Sigmoid colon (tissue), 4 donors: ENCODE measurements around the gene TUFM.

ENCODE experiments used
- EP300 ChIP-seq, 4 donors: sonication (generic); formaldehyde crosslinking; IDR thresholded peaks; one replicate each; pipeline ENCODE4 v1.6.1; 2017; ENCODE audit warnings: antibody characterized with exemption in 4 of 4
- POLR2A ChIP-seq, 2 donors: fragments of 450-650 bp; IDR thresholded peaks; one replicate each; pipeline ENCODE4 v1.6.1; 2016; ENCODE audit warnings: antibody characterized with exemption in 2 of 2, mild to moderate bottlenecking in 2 of 2, moderate library complexity in 2 of 2
- POLR2AphosphoS5 ChIP-seq, 4 donors: sonication (generic); formaldehyde crosslinking; IDR thresholded peaks; one replicate each; pipeline ENCODE4 v1.6.1; 2017; ENCODE audit warnings: antibody characterized with exemption in 4 of 4
- TF ChIP-seq, protein P1 (sequence below), 4 experiments: fragments of 450-650 bp in 3 of 4; fragments of 200-600 bp in 1 of 4; IDR thresholded peaks; one replicate each; pipeline ENCODE4 v1.5.1; 2016 to 2019; ENCODE audit warnings: antibody characterized with exemption in 4 of 4, mild to moderate bottlenecking in 3 of 4, moderate library complexity in 2 of 4

DNA sequence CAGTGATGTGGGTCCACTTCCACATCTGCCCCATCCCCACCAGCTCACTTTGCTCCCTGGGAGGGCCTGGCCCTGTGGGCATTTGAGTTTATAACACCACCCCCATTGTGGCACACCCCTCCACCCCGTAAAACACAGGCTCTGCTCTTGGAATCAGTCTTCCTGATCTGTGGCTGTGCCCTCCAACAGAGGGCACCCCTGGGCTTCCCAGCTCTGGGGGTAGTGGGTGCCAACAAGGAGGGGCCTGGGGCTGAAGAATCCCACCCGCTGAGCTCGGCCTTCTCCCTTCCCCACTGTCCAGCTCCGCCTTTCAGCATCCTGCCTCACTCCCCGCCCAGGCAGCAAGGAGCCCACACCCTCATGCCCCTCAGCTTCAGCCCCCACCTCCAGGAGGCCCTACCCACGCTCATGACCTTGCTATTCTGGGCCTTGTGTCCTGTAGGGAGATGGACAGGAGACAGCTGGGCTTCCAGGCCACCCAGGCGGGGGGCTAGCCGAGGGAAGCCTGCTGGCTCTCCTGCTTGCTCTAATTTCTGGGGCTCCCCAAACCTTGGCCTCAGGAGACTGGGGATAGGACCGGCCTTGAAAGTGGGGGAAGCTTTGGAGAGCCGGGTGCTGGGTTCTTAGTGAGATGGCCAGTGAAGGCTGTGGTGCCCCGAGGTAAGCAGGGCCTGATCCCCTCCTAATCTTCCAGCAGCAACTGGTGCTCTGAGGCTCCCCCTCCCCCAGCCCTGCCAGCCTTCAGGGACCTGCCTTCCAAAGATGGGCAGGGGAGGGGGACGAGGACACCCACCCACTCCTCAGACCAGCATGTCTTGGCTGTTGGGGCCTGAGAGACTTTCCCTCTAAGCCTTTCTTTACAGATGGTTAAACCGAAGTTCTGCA lies 29.2 kb upstream of the TUFM start:
- TF ChIP-seq POLR2AphosphoS5 (IDR thresholded peaks at IDR 0.05) (no peak), POLR2A (IDR thresholded peaks at IDR 0.05) (no peak), EP300 (IDR thresholded peaks at IDR 0.05) (no peak)
- TF ChIP-seq, protein P1, sequence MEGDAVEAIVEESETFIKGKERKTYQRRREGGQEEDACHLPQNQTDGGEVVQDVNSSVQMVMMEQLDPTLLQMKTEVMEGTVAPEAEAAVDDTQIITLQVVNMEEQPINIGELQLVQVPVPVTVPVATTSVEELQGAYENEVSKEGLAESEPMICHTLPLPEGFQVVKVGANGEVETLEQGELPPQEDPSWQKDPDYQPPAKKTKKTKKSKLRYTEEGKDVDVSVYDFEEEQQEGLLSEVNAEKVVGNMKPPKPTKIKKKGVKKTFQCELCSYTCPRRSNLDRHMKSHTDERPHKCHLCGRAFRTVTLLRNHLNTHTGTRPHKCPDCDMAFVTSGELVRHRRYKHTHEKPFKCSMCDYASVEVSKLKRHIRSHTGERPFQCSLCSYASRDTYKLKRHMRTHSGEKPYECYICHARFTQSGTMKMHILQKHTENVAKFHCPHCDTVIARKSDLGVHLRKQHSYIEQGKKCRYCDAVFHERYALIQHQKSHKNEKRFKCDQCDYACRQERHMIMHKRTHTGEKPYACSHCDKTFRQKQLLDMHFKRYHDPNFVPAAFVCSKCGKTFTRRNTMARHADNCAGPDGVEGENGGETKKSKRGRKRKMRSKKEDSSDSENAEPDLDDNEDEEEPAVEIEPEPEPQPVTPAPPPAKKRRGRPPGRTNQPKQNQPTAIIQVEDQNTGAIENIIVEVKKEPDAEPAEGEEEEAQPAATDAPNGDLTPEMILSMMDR (IDR thresholded peaks at IDR 0.05), result no peak
